Measurements from ENCODE around the gene RAB14. TPM values are rescaled to one million over a fixed set of nuclear protein-coding genes. Genes with fewer than 3 reads are reported as not detected.

RAB14 gene
- total RNA-seq, 1 donor = 36.3 TPM

DNA sequence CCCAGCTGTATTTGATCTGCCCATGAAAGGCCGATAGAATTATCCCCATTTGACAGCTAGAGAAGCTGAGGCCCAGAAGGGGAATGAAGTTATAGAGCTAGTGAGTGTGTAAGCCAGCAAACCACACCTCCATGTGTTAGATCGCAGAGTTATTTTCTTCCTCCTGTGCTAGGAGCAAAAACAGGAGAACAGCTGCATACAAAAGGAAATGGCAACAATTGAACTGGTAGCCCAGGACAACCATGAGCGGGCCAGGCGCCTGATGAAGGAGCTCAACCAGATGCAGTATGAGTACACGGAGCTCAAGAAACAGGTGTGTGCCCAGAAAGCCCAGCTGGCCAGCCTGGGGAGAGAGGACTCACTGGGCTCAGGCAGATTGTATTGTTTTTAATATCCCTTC, 30.4 kb downstream of the RAB14 start:
- H3K4me3 ChIP-seq (ENCODE audit: low read depth, low read length) = no peak overlapping the region
- no peak for DNase-seq (ENCODE audit: low read depth)
- no peak for TF ChIP-seq CTCF (IDR thresholded peaks at IDR 0.05; ENCODE audit: insufficient read depth, low read depth, low read length)

DNA sequence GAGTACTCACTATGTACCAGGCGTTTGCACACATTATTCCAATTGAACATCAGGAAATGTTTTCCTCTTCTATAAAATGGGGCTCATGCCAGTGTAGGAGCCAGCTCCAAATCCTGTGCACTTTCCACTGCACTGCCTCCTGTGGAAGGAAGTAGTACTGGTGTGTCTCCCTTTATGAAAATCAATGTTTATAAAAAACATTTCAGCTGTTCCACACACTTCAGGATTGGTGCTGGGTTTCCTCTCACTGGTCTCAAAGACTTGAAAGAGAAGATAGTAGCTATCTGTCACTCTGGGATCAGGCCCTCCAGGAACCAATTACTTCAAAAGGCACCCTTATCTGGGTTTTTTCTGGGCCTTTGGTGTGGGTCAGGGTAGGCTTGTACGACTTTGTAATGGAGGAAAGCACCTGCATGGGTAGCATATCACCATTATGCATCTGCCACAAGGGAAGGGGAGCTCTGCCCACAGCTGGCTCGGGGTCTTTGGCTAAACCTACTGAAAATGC, 32.5 kb downstream of the RAB14 start:
- H3K4me3 ChIP-seq (ENCODE audit: low read depth, low read length) = no peak overlapping the region
- peak; percentile 51 for TF ChIP-seq CTCF (IDR thresholded peaks at IDR 0.05; ENCODE audit: insufficient read depth, low read depth, low read length)
- no peak for DNase-seq (ENCODE audit: low read depth)

- no peak for DNase-seq (ENCODE audit: low read depth)
- TF ChIP-seq CTCF (IDR thresholded peaks at IDR 0.05; ENCODE audit: insufficient read depth, low read depth, low read length) = no peak
- no peak overlapping the region for H3K4me3 ChIP-seq (ENCODE audit: low read depth, low read length)
Observed at GRCh38 chr9:121168052-121168451, 33.6 kb downstream of the RAB14 start.

DNA sequence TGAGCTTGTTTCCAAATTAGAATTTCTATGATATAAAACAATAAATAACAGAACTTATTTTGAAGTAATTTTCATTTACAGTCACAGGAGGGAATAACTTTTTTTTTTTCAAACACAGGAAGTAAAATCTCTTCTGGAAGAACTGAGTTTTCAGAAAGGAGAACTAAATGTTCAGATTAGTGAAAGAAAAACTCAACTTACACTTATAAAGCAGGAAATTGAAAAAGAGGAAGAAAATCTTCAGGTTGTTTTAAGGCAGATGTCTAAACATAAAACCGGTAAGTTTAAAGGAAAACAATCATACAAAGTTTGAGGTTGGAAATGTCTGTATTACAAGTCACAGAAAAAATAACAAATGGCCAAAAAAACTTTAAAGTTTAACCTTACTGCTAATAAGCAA, 41.6 kb downstream of the RAB14 start:
- TF ChIP-seq CTCF (IDR thresholded peaks at IDR 0.05; ENCODE audit: insufficient read depth, low read depth, low read length) = no peak
- no peak for DNase-seq (ENCODE audit: low read depth)
- no peak overlapping the region for H3K4me3 ChIP-seq (ENCODE audit: low read depth, low read length)

- no peak for TF ChIP-seq CTCF (IDR thresholded peaks at IDR 0.05; ENCODE audit: insufficient read depth, low read depth, low read length)
- no peak for DNase-seq (ENCODE audit: low read depth)
- H3K4me3 ChIP-seq (ENCODE audit: low read depth, low read length) = no peak overlapping the region
Observed at GRCh38 chr9:121157939-121158338, 43.7 kb downstream of the RAB14 start.

DNA sequence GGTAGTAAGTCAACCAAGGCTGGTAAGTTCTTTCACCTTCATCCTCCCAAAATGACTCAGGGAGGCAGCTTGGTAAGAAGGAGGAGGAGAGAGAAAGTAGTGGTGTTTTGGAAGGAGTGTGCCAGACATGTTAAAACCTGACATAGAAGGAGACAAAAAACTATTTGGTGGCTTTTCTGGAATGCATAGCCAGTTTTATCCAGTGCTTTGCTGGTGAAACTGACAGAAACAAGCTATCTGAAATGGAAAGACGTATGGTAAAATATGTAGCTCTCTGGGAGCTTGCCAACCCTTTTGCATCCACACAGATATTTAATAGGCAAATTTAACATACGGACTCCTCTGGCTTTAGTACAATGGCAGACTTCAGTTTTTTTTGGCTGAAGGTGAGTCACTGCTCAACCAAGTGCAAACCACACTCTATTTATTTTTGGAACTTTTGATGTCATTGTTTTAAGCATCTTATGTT, 45.4 kb downstream of the RAB14 start:
- peak; percentile 56 for DNase-seq (ENCODE audit: low read depth)
- no peak for TF ChIP-seq CTCF (IDR thresholded peaks at IDR 0.05; ENCODE audit: insufficient read depth, low read depth, low read length)
- H3K4me3 ChIP-seq (ENCODE audit: low read depth, low read length) = no peak overlapping the region

GRCh38 chr9:121154782-121155181, 46.9 kb downstream of the RAB14 start:
- no peak for TF ChIP-seq CTCF (IDR thresholded peaks at IDR 0.05; ENCODE audit: insufficient read depth, low read depth, low read length)
- no peak overlapping the region for H3K4me3 ChIP-seq (ENCODE audit: low read depth, low read length)
- peak; percentile 37 for DNase-seq (ENCODE audit: low read depth)
